Heart left ventricle (tissue), 13 donors: ENCODE results near the gene GAREM1.

ENCODE experiments used
- POLR2A ChIP-seq, 2 donors: fragments of 450-650 bp; IDR thresholded peaks; one replicate each; pipeline ENCODE4 v1.6.1; 2017; ENCODE audit warnings: antibody characterized with exemption in 2 of 2, mild to moderate bottlenecking in 2 of 2, moderate library complexity in 2 of 2
- TF ChIP-seq, protein P1 (sequence below), 12 donors: fragments of 200-600 bp; sonication (generic) in 4 of 12; IDR thresholded peaks; one replicate each; pipeline versions ENCODE4 v1.5.0 to v1.8.0; 2018 to 2022; ENCODE audit warnings: antibody characterized with exemption in 12 of 12, mild to moderate bottlenecking in 5 of 12
- donor health status: ischemic (EF 13 %, LVEDD 7.1; RV severe dilation, severe dysfunction).
- donor health status: DM: no; HTN: yes; CAD: no.
- donor health status: DM: no; HTN: no; CAD: no.
- donor health status: ischemic (EF 25% LVEDD 6.9; RV normal size, moderate dysfunction).
- donor health status: ischemic (EF 25% LVEDD 5.7; RV mildly dilated, moderate dysfunction).
- donor health status: ischemic (EF 35%, LVEDD 5.7; RV mildly dilated, moderate dysfunction).
- donor health status: nonischemic (EF 11% LVEDD 7.7; RV severe dilation, severe dysfunction).
- donor health status: DM: yes; HTN: yes; CAD: no.
- donor health status: PGD.
- donor health status: ischemic (EF 29% LVEDD 5.4; RV normal size, mild dysfunction).
- donor health status: nonischemic (EF 23%, LVEDD 6.1; RV moderate dilation, normal function).

- TF ChIP-seq POLR2A (IDR thresholded peaks at IDR 0.05), result no peak
- TF ChIP-seq, protein P1, sequence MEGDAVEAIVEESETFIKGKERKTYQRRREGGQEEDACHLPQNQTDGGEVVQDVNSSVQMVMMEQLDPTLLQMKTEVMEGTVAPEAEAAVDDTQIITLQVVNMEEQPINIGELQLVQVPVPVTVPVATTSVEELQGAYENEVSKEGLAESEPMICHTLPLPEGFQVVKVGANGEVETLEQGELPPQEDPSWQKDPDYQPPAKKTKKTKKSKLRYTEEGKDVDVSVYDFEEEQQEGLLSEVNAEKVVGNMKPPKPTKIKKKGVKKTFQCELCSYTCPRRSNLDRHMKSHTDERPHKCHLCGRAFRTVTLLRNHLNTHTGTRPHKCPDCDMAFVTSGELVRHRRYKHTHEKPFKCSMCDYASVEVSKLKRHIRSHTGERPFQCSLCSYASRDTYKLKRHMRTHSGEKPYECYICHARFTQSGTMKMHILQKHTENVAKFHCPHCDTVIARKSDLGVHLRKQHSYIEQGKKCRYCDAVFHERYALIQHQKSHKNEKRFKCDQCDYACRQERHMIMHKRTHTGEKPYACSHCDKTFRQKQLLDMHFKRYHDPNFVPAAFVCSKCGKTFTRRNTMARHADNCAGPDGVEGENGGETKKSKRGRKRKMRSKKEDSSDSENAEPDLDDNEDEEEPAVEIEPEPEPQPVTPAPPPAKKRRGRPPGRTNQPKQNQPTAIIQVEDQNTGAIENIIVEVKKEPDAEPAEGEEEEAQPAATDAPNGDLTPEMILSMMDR (IDR thresholded peaks at IDR 0.05), result no peak
Observed at GRCh38 chr18:32418148-32418547, 52.5 kb downstream of the GAREM1 start.
